NCI-H146 treated with DMSO at 0.1 percent for 48 hours (cell line): ENCODE measurements around the gene IGSF9.

Experiments used
- DNase-seq: peaks from one replicate; lab custom pipeline; 2025; ENCODE audit not compliant: unreplicated experiment; lab: John Stamatoyannopoulos, UW

The IGSF9 gene

GRCh38 chr1:159973350-159973940, 28.0 kb upstream of the IGSF9 start:
- no peak for DNase-seq

- no peak for DNase-seq
Measured at GRCh38 chr1:159972443-159973205, 27.2 kb upstream of the IGSF9 start.

- no peak for DNase-seq
Measured at GRCh38 chr1:159970932-159971342, 25.5 kb upstream of the IGSF9 start.

- DNase-seq: no peak
Measured at GRCh38 chr1:159968901-159969300, 23.5 kb upstream of the IGSF9 start.

GRCh38 chr1:159965263-159965662, 19.9 kb upstream of the IGSF9 start:
- no peak for DNase-seq

GRCh38 chr1:159964144-159964543, 18.7 kb upstream of the IGSF9 start:
- no peak for DNase-seq

GRCh38 chr1:159962176-159962575, 16.8 kb upstream of the IGSF9 start:
- no peak for DNase-seq

- no peak for DNase-seq
Measured at GRCh38 chr1:159961636-159962035, 16.2 kb upstream of the IGSF9 start.

GRCh38 chr1:159960721-159961381, 15.4 kb upstream of the IGSF9 start:
- no peak for DNase-seq

- no peak for DNase-seq
Measured at GRCh38 chr1:159959451-159959850, 14.0 kb upstream of the IGSF9 start.

GRCh38 chr1:159958719-159959380, 13.4 kb upstream of the IGSF9 start:
- no peak for DNase-seq

GRCh38 chr1:159957824-159958268, 12.4 kb upstream of the IGSF9 start:
- DNase-seq: no peak

GRCh38 chr1:159955456-159955855, 10.0 kb upstream of the IGSF9 start:
- DNase-seq: no peak

GRCh38 chr1:159953536-159954515, 8.4 kb upstream of the IGSF9 start, which contains the start of gene SLAMF9:
Gene SLAMF9, minus strand, starts transcription at chr1:159954237. Its CDS starts 100 bp downstream, at chr1:159954137.
- no peak for DNase-seq

GRCh38 chr1:159952932-159953331, 7.5 kb upstream of the IGSF9 start:
- DNase-seq: no peak

- no peak for DNase-seq
Measured at GRCh38 chr1:159951551-159951950, 6.1 kb upstream of the IGSF9 start.

- DNase-seq: no peak
Measured at GRCh38 chr1:159951016-159951415, 5.6 kb upstream of the IGSF9 start.

- DNase-seq: no peak
Measured at GRCh38 chr1:159949981-159950381, 4.6 kb upstream of the IGSF9 start.

GRCh38 chr1:159949123-159949522, 3.7 kb upstream of the IGSF9 start:
- DNase-seq: no peak

- DNase-seq: no peak
Measured at GRCh38 chr1:159947942-159948341, 2.5 kb upstream of the IGSF9 start.
